ENCODE measurements around the gene GCNT3.

The GCNT3 gene, protein sequence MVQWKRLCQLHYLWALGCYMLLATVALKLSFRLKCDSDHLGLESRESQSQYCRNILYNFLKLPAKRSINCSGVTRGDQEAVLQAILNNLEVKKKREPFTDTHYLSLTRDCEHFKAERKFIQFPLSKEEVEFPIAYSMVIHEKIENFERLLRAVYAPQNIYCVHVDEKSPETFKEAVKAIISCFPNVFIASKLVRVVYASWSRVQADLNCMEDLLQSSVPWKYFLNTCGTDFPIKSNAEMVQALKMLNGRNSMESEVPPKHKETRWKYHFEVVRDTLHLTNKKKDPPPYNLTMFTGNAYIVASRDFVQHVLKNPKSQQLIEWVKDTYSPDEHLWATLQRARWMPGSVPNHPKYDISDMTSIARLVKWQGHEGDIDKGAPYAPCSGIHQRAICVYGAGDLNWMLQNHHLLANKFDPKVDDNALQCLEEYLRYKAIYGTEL

DNA sequence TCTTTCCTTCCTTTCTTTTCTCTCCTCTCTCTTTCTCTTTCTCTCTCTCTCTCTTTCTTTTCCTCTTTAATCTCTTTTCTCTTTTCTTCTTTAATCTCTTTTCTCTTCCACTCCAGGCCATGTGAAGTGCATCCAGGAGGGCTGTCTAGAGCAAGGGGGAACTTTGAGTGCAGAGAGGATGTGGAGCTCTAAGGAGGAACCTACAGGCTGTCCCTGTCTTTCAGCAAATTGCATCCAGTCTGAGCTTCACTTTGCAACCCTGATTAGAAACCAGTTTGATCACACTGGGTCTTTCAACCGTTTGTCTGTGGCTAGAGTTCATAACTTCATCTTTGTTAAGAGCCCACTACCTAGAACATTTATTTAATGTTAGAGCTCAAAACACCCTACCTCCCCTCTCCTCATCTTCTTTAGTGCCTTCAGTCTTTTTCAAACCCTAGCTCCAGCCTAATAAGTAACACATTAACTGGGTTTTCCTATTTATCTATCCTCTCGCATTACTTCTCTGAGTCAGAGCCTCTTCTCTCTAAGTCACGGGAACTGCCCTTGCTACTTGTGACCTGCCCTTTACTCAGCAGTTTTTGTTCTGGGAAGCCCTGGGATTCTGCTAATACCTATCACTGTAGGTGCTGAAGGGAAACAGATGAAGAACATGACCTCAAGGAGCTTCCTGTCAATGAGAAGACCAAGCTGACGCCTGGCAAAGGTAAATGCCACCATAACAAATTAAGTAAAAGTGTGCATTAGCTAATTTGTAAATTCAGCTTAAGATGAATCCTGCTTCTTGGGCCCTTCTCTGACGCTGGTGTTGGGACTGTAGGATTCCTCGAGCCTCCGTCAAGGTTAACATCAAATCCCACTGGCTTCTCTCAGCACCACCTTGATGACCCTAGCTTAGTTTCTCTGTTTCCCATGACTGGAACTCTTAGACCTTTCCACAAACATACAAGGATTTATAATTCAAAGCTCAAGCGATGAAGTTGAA lies at the start of gene GCNT3:
GCNT3 (plus strand) TSS at position 508 of the 985 bp plus-strand sequence. CDS start 6,456 bp downstream, outside the sequence.
- no peak for DNase-seq (ENCODE audit: extremely low read depth in 1 of 2, low read depth in 1 of 2)

DNA sequence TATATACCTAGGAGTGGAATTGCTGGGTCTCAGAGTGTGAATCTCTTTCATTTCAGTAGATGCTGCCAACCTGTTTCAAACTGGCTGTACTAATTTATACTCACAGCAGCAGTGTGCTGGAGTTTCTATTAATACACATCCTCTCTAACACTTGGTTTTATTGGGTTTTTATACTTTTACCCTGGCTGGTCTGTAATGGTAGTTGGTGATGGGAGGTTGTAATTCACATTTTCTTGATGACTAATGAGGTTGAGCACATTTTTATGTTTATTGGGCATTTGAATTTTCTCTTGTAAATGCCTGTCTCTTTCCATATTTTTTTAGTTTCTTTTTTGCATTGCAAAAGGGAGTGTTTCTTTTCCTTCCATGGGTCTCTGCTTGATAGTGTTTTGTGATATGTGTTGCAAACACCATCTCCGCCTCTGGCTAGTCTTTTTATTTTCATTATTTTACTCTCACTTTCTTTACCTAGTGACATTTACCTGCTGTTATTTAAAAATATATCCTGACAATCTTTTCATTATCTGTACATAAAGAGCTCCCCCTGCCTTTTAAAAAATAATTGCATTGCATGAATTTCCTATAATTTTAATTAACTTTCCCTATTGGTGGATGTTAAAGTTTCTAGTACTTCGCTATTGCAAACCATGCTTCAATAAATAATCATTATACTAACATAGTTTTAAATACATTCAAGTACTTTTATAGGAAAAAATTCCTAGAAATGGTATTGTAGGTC lies 49.0 kb upstream of the GCNT3 start:
- DNase-seq (ENCODE audit: extremely low read depth in 1 of 2, low read depth in 1 of 2): no peak

DNA sequence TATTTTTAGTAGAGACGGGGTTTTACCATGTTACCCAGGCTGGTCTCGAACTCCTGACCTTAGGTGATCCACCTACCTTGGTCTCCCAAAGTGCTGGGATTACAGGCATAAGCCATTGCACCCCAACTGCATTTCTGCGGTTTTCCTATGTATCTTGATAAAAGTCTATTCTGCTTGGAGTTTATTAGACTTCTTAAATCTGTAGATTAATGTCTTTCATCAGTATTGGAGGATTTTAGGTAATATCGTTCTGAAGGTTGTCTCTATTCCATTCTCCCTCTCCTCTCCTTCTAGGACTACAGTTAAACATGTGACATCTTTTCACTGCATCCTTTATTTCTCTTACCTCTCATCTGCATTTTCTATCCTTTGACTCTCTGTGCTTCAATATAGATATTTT lies 46.3 kb upstream of the GCNT3 start:
- no peak for DNase-seq (ENCODE audit: extremely low read depth in 1 of 2, low read depth in 1 of 2)

DNA sequence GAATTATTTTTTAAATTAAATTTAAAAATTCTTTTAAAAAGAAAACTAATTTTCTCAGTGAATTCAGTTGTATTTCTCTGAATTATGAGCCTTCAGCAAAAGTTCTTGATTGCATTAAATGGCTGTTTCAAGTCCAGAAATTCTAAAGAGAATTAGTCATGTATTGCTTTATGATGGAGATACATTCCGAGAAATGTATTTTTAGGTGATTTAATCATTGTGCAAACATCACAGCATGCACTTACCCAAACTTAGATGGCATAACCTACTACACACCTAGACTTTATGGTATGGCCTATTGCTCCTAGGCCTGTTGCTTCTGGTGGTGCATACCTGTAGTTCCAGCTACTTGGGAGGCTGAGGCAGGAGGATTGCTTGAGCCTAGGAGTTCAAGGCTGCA lies 44.3 kb upstream of the GCNT3 start:
- DNase-seq (ENCODE audit: extremely low read depth in 1 of 2, low read depth in 1 of 2): no peak

DNA sequence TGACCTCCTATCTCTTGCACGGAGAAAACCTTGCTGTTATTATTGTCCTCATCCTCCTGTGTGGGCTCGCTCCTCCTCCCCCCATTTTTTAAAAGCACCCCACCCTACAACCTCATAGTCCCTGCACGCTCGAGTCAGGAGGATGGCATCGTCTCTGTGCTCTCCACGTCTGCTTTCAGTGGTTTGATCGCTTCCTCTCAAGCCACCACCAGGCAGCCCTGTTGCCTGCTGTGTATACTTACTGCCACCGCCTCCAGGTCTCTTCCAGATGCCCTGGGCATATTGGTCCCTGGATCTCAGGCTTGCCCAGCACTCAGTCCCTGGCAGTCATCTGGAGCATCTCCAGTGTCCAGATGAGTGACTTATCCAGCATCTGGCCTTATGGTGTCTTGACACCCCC lies 42.1 kb upstream of the GCNT3 start:
- DNase-seq (ENCODE audit: extremely low read depth in 1 of 2, low read depth in 1 of 2): no peak

DNA sequence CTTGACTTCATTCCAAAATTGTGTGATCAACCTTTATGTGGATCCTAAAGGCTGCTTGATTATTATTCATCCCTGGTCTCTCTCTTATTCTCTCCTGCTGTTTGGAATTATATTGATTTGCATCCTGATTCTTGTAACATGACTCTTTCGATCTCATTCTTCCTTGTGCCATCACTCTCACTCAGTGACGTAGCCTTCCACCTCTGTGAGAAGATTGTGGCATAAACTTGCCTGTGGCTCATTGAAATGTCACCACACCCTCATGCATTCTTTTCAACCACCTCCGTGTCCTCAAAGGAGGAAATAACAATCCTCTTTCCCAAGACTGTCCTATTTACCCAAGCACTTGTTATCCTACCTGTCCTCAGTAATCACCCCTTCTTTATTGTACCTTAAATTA lies 41.3 kb upstream of the GCNT3 start:
- DNase-seq (ENCODE audit: extremely low read depth in 1 of 2, low read depth in 1 of 2): no peak

DNA sequence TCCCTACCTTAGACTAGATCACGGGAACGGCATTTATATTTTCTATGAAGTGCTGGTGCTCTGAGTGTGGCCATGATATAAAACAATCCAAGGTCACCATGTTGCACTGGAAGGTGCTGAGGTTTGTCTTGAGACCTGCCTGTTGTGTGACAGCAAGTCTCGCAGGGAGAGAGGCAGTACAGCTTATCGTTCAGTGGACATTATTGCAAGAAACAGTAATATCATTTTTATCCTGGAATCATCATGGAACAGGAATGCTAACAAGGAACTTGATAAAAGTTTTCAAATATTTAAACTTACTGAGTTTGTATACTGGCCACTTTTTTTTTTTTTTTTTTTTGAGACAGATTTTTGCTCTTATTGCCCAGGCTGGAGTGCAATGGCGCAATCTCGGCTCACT lies 40.0 kb upstream of the GCNT3 start:
- DNase-seq (ENCODE audit: extremely low read depth in 1 of 2, low read depth in 1 of 2): no peak

DNA sequence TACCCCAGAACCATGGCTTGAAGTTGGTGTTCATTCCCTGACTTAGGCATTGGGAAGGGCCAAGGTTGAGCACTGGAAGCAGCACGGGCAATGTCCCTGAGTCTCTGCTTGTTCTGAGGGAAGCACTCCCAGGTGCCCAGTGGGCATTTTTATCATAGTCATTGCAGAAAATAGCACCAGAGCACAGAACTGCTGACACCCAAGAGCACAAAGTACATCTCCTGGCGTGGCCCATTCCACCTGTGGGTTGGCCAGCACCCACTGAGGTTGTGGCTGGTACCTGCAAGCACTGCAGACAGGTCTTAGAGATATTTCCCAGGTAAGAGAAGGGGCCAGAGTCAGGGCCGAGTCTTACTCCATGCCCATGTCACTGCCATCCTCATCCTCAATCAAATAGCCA lies 28.5 kb upstream of the GCNT3 start:
- no peak for DNase-seq (ENCODE audit: extremely low read depth in 1 of 2, low read depth in 1 of 2)

DNA sequence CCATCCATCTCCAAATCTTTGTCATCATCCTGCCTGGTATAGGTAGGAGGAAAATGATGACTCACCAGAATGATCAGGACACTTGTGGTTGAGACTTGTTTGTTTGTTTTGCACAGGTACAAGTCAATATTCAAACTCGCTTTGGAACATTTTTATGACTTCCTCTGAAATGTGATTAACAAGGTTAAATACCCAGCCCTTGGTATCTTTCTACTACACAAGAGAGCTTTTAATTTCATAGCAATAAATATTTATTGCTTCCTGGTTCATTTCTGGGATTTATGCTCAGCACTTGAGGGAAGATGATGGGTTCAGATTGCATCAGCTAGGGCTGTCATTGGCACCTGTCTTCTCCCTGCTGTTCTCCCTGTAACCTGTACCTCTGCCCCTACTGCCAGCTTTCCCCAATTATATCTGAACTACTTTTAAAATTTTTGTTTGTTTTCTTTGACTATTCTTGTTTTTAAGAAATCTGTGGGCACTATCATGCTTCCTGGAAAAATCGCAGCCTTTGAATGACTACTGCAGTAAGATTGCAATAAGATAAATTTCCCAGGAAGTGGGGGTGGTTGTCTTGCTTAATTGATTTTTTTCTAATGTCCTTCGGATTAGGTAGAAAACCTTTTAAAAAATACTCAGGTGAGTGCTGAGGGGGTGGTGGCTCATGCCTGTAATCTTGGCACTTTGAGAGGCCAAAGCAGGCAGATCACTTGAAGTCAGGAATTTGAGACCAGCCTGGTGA lies 24.3 kb upstream of the GCNT3 start:
- DNase-seq (ENCODE audit: extremely low read depth in 1 of 2, low read depth in 1 of 2): no peak

DNA sequence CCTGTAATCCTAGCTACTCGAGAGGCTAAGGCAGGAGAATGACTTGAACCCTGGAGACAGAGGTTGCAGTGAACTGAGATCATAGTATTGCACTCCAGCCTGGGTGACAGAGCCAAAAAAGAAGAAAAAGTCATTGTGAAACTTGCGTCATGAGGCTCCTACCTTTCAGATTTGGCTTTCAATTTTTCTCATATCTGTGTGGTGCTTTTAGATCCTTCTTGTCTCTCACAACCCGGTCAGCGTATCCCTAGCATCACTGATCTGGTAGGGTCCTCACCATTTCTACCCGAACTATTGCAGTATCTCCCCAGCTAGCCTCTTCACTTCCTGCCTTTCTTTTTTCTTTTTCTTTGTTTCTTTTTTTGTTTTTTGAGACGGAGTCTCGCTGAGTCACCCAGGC lies 21.6 kb upstream of the GCNT3 start:
- no peak for DNase-seq (ENCODE audit: extremely low read depth in 1 of 2, low read depth in 1 of 2)

DNA sequence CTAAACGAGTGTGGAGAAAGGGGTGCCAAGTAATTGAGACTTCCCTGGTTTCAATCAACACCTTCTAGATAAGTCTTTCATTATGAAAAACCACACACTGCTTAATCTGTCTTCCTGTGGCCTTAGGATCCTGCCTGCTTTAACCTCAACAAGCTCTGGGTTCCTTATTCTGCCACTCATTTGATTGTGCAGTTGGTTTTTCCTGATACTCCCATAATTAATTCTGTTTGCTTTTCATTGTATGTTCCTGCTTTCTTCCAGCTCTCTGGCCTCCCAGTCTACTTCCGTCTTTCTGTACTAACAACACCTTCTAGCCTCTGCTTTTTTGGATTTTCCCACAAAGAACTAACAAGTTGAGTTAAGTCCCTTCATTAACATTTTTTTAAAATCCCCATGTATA lies 20.2 kb upstream of the GCNT3 start:
- no peak for DNase-seq (ENCODE audit: extremely low read depth in 1 of 2, low read depth in 1 of 2)

DNA sequence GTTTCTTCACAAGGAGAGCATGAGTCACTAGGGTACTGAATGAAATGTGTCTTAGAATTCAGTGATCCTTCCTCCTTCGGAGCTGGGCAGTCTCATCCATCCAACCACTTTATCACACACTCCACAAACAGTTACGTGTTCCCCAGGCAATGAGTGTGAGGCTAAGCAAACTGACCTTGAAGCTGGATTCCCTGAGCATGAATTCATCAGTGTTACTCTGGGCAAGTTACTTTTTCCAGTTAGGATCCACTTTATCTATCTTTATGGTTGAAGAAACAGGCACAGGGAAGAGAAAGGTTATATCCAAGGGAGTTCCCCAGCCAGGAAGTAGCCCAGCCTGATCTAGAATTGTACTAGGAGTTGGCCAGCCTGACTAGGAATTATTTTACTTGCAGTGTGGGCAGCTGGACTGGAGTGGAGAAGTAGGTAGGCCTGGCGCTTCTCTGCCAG lies 17.1 kb upstream of the GCNT3 start:
- no peak for DNase-seq (ENCODE audit: extremely low read depth in 1 of 2, low read depth in 1 of 2)

DNA sequence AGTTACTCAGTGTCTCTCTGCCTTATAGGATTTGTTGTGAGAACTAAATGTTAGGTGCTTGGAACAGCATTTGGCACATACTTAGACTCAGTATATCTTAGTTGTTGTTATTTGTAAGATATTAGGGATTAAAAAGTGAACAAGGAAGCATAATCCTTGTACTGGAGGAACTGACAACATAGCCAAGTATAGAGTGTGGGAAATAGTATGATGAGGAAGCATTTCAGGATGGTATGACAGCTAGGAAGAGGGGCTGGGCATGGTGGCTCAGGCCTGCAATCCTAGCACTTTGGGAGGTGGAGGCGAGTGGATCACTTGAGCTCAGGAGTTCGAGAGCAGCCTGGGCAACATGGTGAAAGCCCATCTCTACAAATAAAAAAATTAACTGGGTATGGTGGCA lies 16.6 kb upstream of the GCNT3 start:
- DNase-seq (ENCODE audit: extremely low read depth in 1 of 2, low read depth in 1 of 2): no peak

DNA sequence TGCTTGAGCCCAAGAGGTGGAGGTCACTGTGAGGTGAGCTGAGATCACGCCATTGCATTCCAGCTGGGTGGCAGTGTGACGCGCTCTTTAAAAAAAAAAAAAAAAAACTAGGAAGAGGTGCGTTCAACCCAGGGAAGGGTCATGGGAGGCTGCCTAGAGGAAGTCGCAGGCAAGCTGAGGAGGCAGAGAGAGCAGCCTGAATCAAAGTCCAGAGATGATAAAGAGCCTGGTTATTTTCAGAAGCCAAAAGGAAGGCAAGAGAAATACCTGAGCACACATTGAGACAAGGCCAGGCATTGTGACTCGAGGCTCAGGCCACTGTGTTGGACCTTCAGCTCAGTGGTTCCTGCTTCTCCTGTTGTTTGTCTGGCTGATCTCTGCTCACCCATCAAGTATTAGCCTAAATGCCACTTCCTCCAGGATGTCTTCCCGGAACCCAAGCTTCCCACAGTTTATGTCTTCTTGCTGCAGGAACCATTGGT lies 16.1 kb upstream of the GCNT3 start:
- no peak for DNase-seq (ENCODE audit: extremely low read depth in 1 of 2, low read depth in 1 of 2)

DNA sequence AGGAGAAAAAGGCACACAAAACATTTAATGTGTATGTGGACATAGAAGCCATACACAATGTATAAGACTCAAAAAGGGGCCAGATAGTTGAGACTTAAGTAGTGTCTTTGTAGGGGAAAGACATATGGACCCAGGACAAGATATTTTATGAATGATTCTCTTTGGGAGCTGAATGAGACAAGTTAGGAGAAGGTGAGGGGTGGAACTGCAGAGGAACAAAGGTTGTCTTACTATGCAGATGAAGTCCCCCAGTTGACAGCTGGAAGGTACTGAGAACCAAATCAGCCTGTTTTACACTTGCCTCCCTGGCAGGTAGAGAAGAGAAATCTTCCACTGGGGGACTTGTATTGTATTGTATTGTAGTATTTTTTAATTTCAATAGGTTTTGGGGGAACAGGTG lies 14.9 kb upstream of the GCNT3 start:
- no peak for DNase-seq (ENCODE audit: extremely low read depth in 1 of 2, low read depth in 1 of 2)

DNA sequence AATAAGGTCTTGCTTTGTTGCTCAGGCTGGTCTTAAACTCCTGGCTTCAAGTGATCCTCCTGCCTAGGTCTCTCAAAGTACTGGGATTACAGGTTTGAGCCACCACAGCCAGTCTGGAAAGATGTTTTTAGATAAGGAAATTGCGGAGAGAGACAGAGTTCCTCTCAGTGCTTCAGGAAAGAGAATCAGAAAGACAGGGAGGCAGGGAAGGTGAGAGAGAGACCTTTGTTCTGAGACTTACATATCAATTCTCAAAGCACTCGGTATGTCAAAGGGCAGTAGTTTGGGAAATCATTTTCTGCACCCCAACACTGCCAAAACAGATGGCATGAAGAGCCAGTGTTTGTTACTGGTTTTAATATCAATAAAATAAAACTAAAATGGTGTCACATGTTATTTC lies 13.1 kb upstream of the GCNT3 start:
- DNase-seq (ENCODE audit: extremely low read depth in 1 of 2, low read depth in 1 of 2): no peak

DNA sequence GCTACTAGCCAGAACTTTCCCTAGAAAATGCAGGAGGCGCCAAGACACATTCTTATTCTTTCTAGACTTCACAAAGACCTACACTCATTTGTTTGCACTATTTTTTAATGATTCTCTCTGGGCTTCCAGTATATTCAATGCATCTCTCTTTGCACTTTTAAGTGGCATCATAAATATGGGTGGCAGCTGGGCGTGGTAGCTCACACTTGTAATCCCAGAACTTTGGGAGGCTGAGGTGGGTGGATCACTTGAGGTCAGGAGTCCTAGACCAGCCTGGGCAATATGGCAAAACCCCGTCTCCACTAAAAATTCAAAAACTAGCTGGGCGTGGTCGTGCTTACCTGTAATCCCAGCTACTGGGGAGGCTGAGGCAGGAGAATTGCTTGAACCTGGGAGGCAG lies 5.6 kb upstream of the GCNT3 start:
- DNase-seq (ENCODE audit: extremely low read depth in 1 of 2, low read depth in 1 of 2): no peak

DNA sequence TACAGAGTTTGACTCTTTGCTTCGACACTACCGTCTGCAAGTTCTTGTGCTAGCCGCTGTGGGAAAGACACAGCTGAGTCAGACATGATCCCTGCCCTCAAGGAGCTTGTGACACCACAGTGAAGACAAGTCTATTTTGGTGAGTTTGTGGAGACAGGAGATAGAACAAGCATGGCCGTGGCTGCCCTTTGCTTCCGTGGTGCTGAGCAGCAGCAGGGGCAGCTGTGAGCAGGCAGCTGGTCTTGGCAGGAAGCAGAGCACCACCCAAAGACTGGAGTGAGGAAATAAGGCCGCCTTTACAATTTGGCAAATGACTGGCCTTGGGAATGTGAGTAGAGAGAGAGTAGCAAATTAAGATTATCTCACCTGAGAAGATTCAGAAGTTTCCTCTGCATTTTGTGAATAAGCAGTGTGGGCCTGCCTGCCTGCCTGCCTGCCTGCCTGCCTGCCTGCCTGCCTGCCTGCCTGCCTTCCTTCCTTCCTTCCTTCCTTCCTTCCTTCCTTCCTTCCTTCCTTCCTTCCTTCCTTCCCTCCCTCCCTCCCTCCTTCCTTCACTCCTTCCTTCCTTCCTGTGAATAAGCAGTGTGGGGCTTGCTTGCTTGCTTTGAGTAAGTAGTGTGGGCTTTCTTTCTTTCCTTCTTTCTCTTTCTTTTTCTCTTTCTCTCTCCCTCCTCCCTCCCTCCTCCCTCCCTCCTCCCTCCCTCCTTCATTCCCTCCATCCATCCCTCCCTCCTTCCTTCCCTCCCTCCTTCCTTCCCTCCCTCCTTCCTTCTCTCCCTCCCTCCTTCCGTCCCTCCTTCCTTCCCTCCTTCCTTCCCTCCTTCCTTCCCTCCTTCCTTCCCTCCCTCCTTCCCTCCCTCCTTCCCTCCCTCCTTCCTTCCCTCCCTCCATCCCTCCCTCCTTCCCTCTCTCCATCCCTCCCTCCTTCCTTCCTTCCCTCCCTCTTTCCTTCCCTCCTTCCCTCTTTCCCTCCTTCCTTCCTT lies 1.6 kb upstream of the GCNT3 start:
- DNase-seq (ENCODE audit: extremely low read depth in 1 of 2, low read depth in 1 of 2): no peak

DNA sequence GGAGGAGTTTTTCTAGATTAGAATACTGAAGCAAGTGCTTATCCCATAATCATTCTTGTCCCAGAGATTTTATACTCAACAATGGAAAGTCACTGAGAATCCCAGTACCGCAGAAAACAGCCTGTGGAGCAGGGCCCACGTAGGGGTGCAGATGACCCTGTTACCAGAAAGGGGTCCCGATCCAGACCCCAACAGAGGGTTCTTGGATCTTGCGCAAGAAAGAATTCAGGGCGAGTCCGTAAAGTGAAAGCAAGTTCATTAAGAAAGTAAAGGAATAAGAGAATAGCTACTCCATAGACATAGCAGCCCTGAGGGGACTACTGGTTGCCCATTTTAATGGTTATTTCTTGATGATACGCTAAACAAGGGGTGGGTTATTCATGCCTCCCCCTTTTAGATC lies 2.6 kb downstream of the GCNT3 start:
- DNase-seq (ENCODE audit: extremely low read depth in 1 of 2, low read depth in 1 of 2): no peak

Data from activated CD8-positive, alpha-beta memory T cell treated with anti-CD3 and anti-CD28 coated beads for 1 hour (primary cell).